Natural killer cell treated with Interleukin-12 subunit alpha and Interleukin-12 subunit beta and Interleukin-15 and Interleukin-18, amount 100 ng/mL, for 72 hours (primary cell): ENCODE results near the gene KDF1. TPM values are rescaled to one million over a fixed set of nuclear protein-coding genes. Genes with fewer than 3 reads are reported as not detected.

Source experiments
- ATAC-seq, 2 donors: fragments of 150-1000 bp; cut with Tn5 transposase in 1 of 2; sonication (Bioruptor Pico), chemical (Tn5 transposase) in 1 of 2; 2 replicates each; pipeline ENCODE4 v1.10.0; 2021
- DNase-seq: peaks from one replicate; pipeline ENCODE4 v3.0.0; 2022; ENCODE audit warnings: low spot score
- H3K27ac Mint-ChIP-seq, 2 donors: 1 replicate in 1 of 2; 2 replicates in 1 of 2; pipeline ENCODE4 v1.8.0; 2022; ENCODE audit warnings: mixed read lengths in 2 of 2, mild to moderate bottlenecking in 1 of 2, moderate library complexity in 1 of 2
- H3K27me3 Mint-ChIP-seq, 2 donors: 1 replicate in 1 of 2; 2 replicates in 1 of 2; pipeline ENCODE4 v1.8.0; 2022; ENCODE audit warnings: mixed read lengths in 2 of 2
- H3K36me3 Mint-ChIP-seq: one replicate; pipeline ENCODE4 v1.8.0; 2022; ENCODE audit warnings: mixed read lengths
- H3K4me1 Mint-ChIP-seq, 2 donors: 1 replicate in 1 of 2; 2 replicates in 1 of 2; pipeline ENCODE4 v1.8.0; 2022; ENCODE audit warnings: low read depth in 2 of 2, mixed read lengths in 2 of 2, mild to moderate bottlenecking in 1 of 2
- H3K4me3 Mint-ChIP-seq: one replicate; pipeline ENCODE4 v1.8.0; 2022; ENCODE audit warnings: mixed read lengths
- H3K9me3 Mint-ChIP-seq: 2 replicates; pipeline ENCODE4 v1.8.0; 2022; ENCODE audit warnings: mixed read lengths
- total RNA-seq, 2 donors: library from RNA; stranded (reverse); gene quantifications; one replicate each; pipeline ENCODE4 v1.2.3, GENCODE V29; 2022

The KDF1 gene
- total RNA-seq, 2 donors from 2014 or later: not detected

DNA sequence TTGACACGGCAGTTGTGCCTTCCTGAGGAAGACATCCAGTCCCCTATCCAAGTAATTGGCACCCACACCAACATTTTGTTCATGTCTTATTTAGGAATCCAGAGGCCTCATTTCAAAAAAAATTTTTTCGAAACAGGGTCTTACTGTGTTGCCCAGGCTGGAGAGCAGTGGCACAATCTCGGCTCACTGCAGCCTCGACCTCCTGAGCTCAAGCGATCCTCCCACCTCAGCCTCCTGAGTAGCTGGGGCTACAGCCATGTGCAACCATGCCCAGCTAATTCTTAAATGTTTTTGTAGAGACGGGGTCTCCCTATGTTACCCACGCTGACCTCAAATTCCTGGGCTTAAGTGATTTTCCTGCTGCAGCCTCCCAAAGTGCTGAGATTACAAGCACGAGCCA lies 24.0 kb upstream of the KDF1 start:
- Mint-ChIP-seq H3K36me3 (no peaks in the 10 kb centered on the region), H3K4me1 (no peaks in the 10 kb centered on the region), H3K9me3 (no peaks in the 10 kb centered on the region), H3K27me3 (peaks cover 20 to 34% of the 10 kb centered on the region in 2 donors), H3K27ac (no peak overlapping the region), H3K4me3 (no peak overlapping the region)
- DNase-seq: no peak
- no peak for ATAC-seq

DNA sequence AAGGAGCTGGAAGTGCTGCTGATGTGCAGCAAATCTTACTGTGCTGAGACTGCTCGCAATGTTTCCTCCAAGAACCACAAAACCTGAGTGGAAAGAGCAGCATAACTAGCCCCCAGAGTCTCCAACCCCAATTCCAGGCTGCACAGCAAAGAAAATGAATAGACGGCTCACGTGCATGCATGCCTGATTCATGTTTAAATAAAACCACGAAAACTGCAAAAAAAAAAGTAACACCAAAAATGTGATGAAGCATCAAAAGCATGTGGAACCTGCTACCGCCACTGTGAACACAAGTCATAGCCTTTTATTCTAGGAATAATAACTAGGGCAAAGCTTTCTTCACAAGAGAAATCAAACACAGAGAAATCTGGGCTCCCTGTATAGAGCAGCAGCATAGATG lies 23.6 kb upstream of the KDF1 start:
- H3K4me1 Mint-ChIP-seq: no peaks in the 10 kb centered on the region
- ATAC-seq: no peak
- no peak for DNase-seq
- no peaks in the 10 kb centered on the region for H3K36me3 Mint-ChIP-seq
- H3K27ac Mint-ChIP-seq: no peak overlapping the region
- H3K4me3 Mint-ChIP-seq: no peak overlapping the region
- no peaks in the 10 kb centered on the region for H3K9me3 Mint-ChIP-seq
- H3K27me3 Mint-ChIP-seq: peaks cover 20 to 33% of the 10 kb centered on the region in 2 donors

DNA sequence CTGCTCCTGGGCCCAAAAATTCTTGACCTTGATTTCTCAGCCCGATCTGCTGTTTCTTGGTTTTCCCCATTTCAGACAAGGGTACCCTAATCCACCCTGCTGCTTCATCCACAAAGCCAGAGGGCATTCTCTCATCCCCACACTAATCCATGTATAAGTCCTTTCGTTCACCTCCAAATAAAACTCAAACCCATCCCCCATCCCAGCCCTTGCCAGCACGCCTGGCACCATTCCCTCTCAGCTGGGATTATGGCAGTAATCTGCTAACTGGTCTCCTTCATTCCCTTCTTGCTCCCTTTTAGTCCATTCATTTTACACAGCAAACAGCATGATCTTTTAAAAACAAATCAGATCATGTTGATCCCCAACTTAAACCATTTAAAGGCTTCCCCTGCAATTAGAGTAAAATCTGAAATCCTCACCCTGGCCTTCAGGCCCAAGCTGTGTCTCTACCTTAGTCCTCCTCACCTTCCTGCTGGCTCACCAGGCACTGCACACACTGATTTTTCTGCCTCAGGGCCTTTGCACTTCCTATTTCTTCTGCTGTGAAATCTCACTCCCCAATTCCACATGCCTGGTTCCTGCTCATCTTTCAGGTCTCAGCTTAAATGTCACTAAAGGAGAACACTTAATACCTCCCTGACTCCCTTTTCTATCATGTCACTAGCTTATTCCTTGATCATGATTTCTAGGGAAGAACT lies 21.0 kb upstream of the KDF1 start:
- Mint-ChIP-seq H3K36me3 (no peaks in the 10 kb centered on the region), H3K27me3 (peaks cover 15 to 27% of the 10 kb centered on the region in 2 donors), H3K4me1 (no peaks in the 10 kb centered on the region), H3K27ac (no peak overlapping the region), H3K4me3 (no peak overlapping the region), H3K9me3 (no peaks in the 10 kb centered on the region)
- DNase-seq (no peak), ATAC-seq (no peak)

DNA sequence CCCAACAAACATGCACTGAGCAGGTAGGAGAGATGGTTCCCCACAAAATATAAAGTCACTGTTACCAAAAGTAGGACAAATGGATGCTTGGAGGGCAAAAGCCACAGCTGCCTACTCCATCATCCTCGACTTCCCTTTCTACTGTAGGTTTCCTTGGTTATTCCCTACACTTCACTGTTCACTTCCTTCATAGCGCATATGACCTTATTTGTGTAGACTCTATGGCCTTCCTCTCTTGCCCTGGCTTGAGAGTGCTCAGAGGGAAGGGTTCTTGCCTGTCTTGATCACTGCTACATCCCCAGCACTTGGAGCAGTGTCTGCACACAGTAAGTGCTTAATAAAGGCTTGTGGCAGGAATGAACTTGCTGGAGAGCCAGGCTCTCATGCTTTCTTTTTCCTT lies 18.6 kb upstream of the KDF1 start:
- H3K9me3 Mint-ChIP-seq: no peaks in the 10 kb centered on the region
- H3K4me3 Mint-ChIP-seq: no peak overlapping the region
- ATAC-seq: no peak
- DNase-seq: no peak
- no peaks in the 10 kb centered on the region for H3K36me3 Mint-ChIP-seq
- H3K27ac Mint-ChIP-seq: no peak overlapping the region
- peaks cover 11 to 15% of the 10 kb centered on the region in 2 donors for H3K27me3 Mint-ChIP-seq
- no peaks in the 10 kb centered on the region for H3K4me1 Mint-ChIP-seq

DNA sequence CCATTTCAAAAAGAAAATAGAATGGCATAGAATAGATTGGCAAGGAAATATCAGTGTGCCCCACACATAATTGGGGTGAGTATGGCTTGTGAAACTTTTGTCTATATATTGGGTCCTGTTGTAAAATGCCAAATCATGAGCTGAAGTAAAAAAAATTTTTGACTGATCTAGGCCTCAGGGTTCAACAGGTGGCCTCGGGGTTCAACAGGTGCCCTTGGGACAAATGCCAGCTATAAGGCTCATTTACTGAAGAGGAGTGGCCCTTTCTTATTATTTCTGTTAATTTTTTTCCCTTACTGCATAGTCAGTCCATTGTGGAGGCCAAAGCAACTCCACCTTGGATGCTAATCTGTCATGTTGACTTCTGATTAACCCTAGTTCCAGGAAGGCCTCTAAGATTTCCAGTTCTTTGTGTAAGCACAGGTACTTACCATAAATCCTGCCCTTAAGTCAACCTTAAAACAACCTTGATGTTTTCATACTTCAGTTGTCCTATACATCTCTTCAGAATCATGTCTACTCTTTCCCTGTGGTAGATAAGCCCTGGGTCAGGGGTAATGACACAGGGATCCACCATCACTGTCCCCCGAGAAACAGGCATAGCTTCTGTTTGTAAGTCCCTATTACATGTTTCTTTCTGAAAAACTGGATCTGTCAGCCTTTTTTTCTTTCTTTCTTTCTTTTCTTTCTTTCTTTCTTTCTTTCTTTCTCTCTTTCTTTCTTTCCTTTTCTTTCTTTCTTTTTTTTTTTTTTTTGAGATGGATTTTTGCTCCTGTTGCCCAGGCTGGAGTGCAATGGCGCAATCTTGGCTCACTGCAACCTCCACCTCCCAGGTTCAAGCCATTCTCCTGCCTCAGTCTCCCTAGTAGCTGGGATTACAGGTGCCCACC lies 16.6 kb upstream of the KDF1 start:
- Mint-ChIP-seq H3K9me3 (no peaks in the 10 kb centered on the region), H3K4me1 (no peaks in the 10 kb centered on the region), H3K4me3 (no peak overlapping the region), H3K36me3 (no peaks in the 10 kb centered on the region), H3K27ac (no peak overlapping the region), H3K27me3 (peaks cover 6 to 9% of the 10 kb centered on the region in 2 donors)
- DNase-seq: no peak
- ATAC-seq: no peak

DNA sequence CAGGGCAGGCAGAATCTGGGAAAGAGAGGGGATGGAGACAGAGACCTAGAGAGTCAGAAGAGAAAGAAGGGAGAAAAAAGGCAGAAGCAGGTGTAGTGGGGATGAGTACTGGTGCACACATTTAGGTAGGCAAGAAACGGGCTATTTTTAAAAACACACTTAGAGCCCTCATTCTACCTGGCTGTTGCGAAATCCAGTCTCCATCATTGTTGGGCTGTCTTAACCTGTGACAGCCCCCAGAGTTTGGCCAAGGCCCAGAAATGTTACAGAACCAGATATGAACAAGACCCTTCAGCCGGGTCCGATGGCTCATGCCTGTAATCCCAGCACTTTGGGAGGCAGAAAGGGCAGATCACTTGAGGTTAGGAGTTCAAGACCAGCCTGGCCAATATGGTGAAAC lies 12.6 kb upstream of the KDF1 start:
- Mint-ChIP-seq H3K27me3 (peaks cover 10 to 17% of the 10 kb centered on the region in 2 donors), H3K4me3 (no peak overlapping the region), H3K36me3 (no peaks in the 10 kb centered on the region), H3K27ac (no peak overlapping the region), H3K9me3 (no peaks in the 10 kb centered on the region), H3K4me1 (no peaks in the 10 kb centered on the region)
- DNase-seq (no peak), ATAC-seq (no peak)

DNA sequence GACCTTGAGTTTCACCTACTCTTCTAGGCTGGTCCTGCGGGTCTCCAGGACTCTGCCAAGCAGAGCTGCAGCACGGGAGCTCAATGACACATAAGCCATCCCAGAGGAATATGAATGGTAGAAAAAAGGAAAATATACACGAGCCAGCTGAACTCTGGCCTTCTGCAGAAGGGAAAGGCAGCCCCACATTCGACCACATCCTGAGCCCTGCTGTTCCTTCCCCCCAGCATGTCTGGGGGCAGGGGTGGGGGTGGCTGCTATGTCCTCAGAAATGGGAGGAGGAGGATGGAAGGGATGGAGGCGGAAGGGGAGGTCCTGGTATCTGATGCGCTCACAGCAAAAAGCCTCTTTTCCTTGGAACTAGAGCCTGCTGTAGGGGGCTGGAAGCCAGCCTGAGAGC lies 12.1 kb upstream of the KDF1 start:
- H3K27me3 Mint-ChIP-seq: peaks cover 10 to 17% of the 10 kb centered on the region in 2 donors
- no peaks in the 10 kb centered on the region for H3K4me1 Mint-ChIP-seq
- DNase-seq (no peak), ATAC-seq (no peak)
- no peak overlapping the region for H3K27ac Mint-ChIP-seq
- no peak overlapping the region for H3K4me3 Mint-ChIP-seq
- H3K9me3 Mint-ChIP-seq: no peaks in the 10 kb centered on the region
- no peaks in the 10 kb centered on the region for H3K36me3 Mint-ChIP-seq

DNA sequence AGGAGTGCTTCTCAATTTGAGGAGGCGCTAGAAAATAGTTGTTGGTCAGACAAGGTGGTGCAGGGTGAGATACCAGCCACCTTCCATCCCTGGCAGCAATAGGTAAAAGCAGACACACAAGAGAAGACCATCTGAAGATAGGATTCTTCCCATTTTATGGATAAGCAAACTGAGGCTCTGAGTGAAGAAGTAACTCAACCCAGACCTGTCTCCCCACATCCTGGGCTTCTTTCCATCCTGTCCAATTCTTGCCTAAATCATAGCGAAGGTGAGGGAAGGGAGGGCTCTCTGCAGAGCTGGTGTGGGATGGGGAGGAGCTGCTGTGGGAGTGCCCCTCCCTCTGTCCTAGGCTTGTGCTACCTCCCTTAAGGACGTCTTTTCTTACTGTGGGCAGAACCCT lies 11.3 kb upstream of the KDF1 start:
- Mint-ChIP-seq H3K36me3 (no peaks in the 10 kb centered on the region), H3K9me3 (no peaks in the 10 kb centered on the region), H3K27ac (no peak overlapping the region), H3K4me1 (no peaks in the 10 kb centered on the region), H3K4me3 (no peak overlapping the region), H3K27me3 (peaks cover 12 to 21% of the 10 kb centered on the region in 2 donors)
- no peak for ATAC-seq
- DNase-seq: no peak

DNA sequence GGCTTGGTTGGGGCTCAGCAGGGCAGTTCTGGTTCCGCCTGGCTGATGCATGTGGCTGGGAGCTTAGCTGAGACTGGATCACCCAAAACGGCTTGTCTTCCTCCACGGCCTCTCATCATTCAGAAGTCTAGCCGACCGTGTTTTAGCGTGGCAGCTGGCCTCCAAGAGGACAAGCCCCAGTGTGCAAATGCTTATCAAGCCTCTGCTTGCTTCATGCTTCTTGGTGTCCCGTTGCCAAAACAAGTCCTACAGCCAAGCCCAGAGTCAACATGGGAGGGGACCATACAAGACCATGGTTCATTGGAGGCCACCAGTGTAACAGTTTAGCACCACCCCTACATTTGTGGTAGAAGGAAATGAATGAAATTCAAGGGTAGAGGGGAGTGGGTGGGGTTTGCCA lies 10.5 kb upstream of the KDF1 start:
- no peak for DNase-seq
- no peak overlapping the region for H3K27ac Mint-ChIP-seq
- H3K9me3 Mint-ChIP-seq: no peaks in the 10 kb centered on the region
- H3K4me3 Mint-ChIP-seq: no peak overlapping the region
- ATAC-seq: no peak
- H3K36me3 Mint-ChIP-seq: no peaks in the 10 kb centered on the region
- H3K4me1 Mint-ChIP-seq: no peaks in the 10 kb centered on the region
- H3K27me3 Mint-ChIP-seq: peaks cover 16 to 29% of the 10 kb centered on the region in 2 donors

DNA sequence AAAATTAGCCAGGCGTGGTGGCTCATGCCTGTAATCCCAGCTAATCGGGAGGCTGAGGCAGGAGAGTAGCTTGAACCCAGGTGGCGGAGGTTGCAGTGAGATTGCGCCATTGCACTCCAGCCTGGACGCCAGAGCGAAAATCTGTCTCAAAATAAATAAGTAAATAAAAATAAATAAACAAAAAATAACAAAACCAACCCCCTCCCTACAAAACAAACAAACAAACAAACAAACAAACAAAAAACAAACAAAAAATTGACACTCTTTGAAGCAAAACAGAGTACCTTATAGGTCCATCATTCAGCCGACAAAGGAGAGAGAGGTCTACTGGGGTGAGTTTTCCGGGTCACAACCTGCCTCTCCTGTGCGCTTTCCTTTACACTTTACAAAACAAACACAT lies 5.4 kb upstream of the KDF1 start:
- no peaks in the 10 kb centered on the region for H3K9me3 Mint-ChIP-seq
- H3K27ac Mint-ChIP-seq: no peak overlapping the region
- ATAC-seq (no peak), DNase-seq (no peak)
- no peaks in the 10 kb centered on the region for H3K36me3 Mint-ChIP-seq
- H3K4me3 Mint-ChIP-seq: no peak overlapping the region
- peaks cover 3% of the 10 kb centered on the region in 2 donors for H3K4me1 Mint-ChIP-seq
- peaks cover 38 to 59% of the 10 kb centered on the region in 2 donors for H3K27me3 Mint-ChIP-seq

DNA sequence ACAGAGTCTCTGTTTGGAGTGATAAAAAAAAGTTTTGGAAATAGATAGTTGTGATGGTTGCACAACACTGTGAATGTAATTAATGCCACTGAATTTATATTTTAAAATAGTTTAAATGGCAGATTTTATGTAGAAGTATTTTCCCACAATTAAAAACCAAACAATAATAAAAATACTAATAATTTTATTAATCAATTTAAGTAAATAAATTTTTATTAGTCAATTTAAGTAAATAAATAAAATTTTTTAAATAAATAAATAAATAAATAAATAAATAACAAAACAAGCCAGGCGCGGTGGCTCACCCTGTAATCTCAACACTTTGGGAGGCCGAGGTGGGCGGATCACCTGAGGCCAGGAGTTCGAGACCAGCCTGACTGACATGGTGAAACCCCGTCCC lies 4.9 kb upstream of the KDF1 start:
- Mint-ChIP-seq H3K9me3 (no peaks in the 10 kb centered on the region), H3K36me3 (no peaks in the 10 kb centered on the region), H3K4me1 (peaks cover 4 to 5% of the 10 kb centered on the region in 2 donors), H3K4me3 (no peak overlapping the region), H3K27me3 (peaks cover 38 to 59% of the 10 kb centered on the region in 2 donors), H3K27ac (no peak overlapping the region)
- ATAC-seq (no peak), DNase-seq (no peak)

DNA sequence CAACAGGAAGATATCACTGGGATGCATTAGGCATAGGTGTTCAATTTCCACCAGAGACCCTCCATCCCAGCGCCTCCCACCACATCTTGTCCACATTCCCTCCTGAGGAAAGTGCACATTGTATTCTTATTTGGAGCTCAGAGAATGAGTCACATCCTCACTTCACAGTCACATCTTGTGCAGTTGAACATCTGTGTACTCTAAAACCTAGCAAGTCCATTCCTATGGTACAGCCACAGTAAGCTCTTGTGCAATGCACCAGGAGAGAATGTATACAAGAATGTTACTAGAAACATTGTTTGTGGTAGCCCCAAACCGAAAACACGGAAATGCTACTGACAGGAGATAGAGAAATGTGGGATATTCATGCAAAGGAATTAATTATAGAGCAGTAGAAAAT lies 1.6 kb upstream of the KDF1 start:
- Mint-ChIP-seq H3K4me1 (peaks cover 4 to 5% of the 10 kb centered on the region in 2 donors), H3K9me3 (no peaks in the 10 kb centered on the region), H3K36me3 (no peaks in the 10 kb centered on the region), H3K27me3 (peaks cover 35 to 57% of the 10 kb centered on the region in 2 donors), H3K4me3 (no peak overlapping the region), H3K27ac (no peak overlapping the region)
- DNase-seq (no peak), ATAC-seq (no peak)

DNA sequence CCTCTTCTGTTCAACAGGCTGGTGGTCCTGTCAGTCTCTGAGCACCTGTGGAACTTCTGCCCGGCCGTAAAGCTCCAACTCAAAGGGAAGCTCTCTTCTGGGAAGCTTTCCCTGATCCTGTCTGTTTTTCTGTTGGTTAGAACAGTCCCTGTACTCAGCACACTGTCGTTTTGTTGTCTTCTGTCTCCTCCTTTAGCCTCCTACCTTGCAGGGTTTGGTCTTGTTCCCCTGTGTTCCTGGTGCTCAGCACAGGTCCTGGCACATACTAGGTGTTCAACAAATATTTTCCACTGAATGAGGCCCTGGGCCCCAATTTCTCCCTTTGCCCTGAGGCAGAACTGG lies 328 bp upstream of the KDF1 start:
- Mint-ChIP-seq H3K36me3 (no peaks in the 10 kb centered on the region), H3K27me3 (peaks cover 27 to 45% of the 10 kb centered on the region in 2 donors)

DNA sequence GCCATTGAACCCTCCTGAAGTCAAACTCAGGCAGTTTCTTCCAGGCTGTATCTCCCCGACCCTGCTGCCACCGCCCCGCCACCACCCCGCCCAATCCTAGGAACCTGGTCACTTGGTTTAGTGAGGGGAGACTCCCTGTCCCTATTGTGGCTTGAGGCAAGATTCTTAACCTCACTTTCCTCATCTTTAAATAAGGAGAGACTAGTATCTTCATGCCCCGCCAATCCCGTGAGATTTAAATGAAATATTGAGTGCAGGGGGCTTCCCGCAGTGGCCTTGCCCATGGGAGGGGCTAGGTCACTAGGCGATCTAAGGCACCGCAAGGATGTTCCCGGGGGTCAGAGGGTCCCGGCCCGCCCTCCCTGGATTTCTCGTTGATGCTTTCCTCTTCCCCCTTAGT lies 998 bp downstream of the KDF1 start:
- Mint-ChIP-seq H3K27ac (no peak overlapping the region), H3K9me3 (no peaks in the 10 kb centered on the region), H3K4me1 (peaks cover 4 to 5% of the 10 kb centered on the region in 2 donors), H3K4me3 (peak overlapping the region; percentile 15), H3K27me3 (peaks cover 24 to 36% of the 10 kb centered on the region in 2 donors), H3K36me3 (no peaks in the 10 kb centered on the region)
- DNase-seq: no peak
- ATAC-seq: no peak

More for the DNA sequence above, 328 bp upstream of the KDF1 start:
- no peaks in the 10 kb centered on the region for H3K9me3 Mint-ChIP-seq
- H3K27ac Mint-ChIP-seq: no peak overlapping the region
- no peak for ATAC-seq
- H3K4me3 Mint-ChIP-seq: peak overlapping the region; percentile 73
- peaks cover 4 to 5% of the 10 kb centered on the region in 2 donors for H3K4me1 Mint-ChIP-seq
- no peak for DNase-seq
